Stimulated activated CD4-positive, alpha-beta T cell treated with anti-CD3 and anti-CD28 coated beads, TNF-alpha, amount 100 ng/mL, for 1 hour (primary cell): ENCODE measurements around the gene FLRT2.

Experiments used
- DNase-seq, 3 donors: peaks; one replicate each; pipeline ENCODE4 v3.0.0-alpha.2; 2020; ENCODE audit warnings: low read depth in 3 of 3, low spot score in 1 of 3

Gene FLRT2

GRCh38 chr14:85644211-85644610, 114.3 kb downstream of the FLRT2 start:
- no peak for DNase-seq

DNA sequence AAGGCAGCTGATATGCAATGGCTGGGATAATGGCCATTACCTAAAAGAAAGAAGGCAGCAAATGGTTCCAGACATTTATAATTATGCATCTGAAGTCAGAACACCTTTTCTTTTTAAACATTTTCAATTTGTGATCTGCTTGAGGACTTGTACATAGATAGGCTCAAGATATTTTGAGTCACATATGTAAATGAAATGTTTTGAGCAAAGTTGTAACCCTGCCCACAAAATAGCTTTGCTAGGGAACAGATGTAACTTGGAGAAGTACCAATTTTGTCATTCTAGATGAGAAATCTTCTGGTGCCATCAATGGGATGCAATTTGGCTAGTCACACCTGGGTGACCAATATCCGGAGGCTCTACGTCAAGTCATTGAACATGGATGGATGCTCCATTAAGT, 123.1 kb downstream of the FLRT2 start:
- DNase-seq: no peak

DNA sequence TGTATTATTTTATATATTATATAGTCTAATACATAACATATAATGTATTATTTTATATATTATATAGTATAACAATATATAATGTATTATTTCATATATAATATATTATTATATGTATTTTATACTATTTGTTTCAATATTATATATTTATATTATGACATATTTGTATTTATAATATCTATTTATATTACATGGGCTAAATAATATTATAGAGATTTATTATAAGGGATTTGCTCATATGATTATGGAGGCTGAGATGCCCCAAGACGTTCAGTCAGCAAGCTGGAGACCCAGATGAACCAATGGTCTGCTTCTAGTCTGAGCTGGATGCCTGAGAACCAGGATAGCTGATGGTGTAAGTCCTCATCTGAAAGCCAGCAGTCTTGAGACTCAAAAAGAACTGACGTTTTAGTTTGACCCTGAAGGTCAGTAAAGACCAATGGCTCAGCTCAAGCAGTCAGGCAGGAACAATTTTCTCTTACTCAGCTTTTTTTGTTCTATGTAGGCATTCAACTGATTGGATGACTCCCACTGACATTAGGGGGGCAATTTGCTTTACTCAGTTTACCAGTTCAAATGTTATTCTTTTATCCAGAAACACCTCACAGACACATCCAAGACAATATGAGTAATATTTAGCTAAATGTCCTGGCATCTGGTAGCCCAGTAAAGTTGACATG, 130.4 kb downstream of the FLRT2 start:
- no peak for DNase-seq

DNA sequence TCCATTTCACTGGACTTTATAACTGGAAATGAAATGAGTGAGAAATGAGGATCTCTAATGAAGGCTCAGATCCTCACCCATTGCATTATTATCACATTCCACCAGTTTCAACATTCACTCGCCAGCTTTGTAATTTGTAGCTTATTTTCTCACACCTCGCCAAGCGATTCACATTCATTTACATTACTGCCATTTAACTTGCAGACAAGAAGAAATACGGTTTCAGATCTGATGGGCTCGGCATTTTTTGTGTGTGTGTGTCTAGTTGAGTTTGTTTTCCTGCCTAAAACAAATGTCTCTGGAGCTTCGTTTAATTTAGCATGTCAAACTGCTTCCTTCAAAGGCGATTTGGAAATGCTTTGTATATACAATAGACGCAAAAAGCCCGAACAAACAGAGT, 132.2 kb downstream of the FLRT2 start:
- DNase-seq: no peak

DNA sequence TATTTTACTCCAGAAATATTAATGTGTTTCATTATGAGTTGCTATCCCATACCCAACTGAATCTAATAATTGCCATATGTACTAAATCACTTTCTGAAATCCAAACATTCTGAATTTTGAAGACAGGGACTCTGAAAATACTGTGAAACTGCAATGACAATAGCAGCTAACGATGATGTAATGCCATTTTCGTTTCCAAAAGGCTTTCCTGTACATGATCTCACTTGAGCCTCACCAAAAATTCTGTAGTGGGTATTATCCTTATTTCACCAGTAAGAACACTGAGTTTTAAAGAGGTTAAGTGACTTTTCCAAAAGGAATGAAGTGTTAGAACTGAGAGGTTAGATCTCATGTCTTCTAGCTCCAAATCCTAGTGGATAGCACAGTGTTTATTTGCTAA, 133.3 kb downstream of the FLRT2 start:
- no peak for DNase-seq

- DNase-seq: no peak
These were observed 133.7 kb downstream of the FLRT2 start for GRCh38 chr14:85663667-85664066.

- DNase-seq: no peak
These were observed 146.0 kb downstream of the FLRT2 start for GRCh38 chr14:85675957-85676356.

GRCh38 chr14:85686908-85687307, 157.0 kb downstream of the FLRT2 start:
- no peak for DNase-seq

GRCh38 chr14:85687456-85687855, 157.5 kb downstream of the FLRT2 start:
- no peak for DNase-seq

- no peak for DNase-seq
These were observed 158.1 kb downstream of the FLRT2 start for GRCh38 chr14:85688006-85688405.

- DNase-seq: no peak
These were observed 165.4 kb downstream of the FLRT2 start for GRCh38 chr14:85695300-85695699.

- no peak for DNase-seq
These were observed 171.2 kb downstream of the FLRT2 start for GRCh38 chr14:85701116-85701515.

GRCh38 chr14:85701763-85702162, 171.8 kb downstream of the FLRT2 start:
- no peak for DNase-seq

GRCh38 chr14:85702191-85702590, 172.2 kb downstream of the FLRT2 start:
- DNase-seq: no peak

DNA sequence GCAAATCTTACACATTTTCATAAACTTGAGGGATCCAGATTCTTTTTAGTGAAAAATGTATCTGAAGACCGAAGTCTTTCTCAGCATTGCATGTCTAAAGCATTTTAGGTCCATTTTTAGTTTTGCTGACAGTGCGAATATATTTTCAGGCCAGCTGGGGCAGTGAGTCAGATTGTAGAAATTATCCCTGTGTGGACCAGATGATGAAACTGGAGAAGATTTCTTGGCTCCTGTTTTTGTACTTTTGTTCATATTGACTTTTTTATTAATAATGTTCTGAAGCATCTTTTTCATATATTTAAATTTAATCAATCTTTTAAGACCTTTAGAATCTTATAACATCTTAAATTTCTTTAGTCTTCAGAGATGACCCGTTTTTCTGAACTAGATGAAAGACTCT, 173.1 kb downstream of the FLRT2 start:
- no peak for DNase-seq
